GM21528 (cell line): Measurements from ENCODE around the gene HDDC3.

Experiments used
- ATAC-seq: cut with Tn5 transposase; IDR thresholded peaks from one replicate; pipeline ENCODE4 v1.9.1; 2021; ENCODE audit warnings: mild to moderate bottlenecking, moderate library complexity; ENCODE audit not compliant: unreplicated experiment, low FRiP score

HDDC3 gene

GRCh38 chr15:90954712-90955623 lies 22.6 kb upstream of the HDDC3 start, which contains the start of gene RCCD1:
RCCD1 (plus strand) TSS chr15:90954884; CDS start chr15:90956735, 1,851 bp downstream.
- ATAC-seq = peak; percentile 94

- no peak for ATAC-seq
Observed at GRCh38 chr15:90953947-90954711, 21.8 kb upstream of the HDDC3 start.

- ATAC-seq = no peak
Observed at GRCh38 chr15:90952901-90953677, 20.7 kb upstream of the HDDC3 start.

GRCh38 chr15:90950676-90951075 lies 18.3 kb upstream of the HDDC3 start:
- no peak for ATAC-seq

- no peak for ATAC-seq
Observed at GRCh38 chr15:90949979-90950675, 17.8 kb upstream of the HDDC3 start.

GRCh38 chr15:90948506-90948905 lies 16.2 kb upstream of the HDDC3 start:
- no peak for ATAC-seq

GRCh38 chr15:90947577-90948357 lies 15.4 kb upstream of the HDDC3 start:
- ATAC-seq = no peak

GRCh38 chr15:90946941-90947576 lies 14.7 kb upstream of the HDDC3 start:
- ATAC-seq = no peak

GRCh38 chr15:90946538-90946937 lies 14.2 kb upstream of the HDDC3 start:
- no peak for ATAC-seq

GRCh38 chr15:90945091-90945490 lies 12.7 kb upstream of the HDDC3 start:
- ATAC-seq = no peak

GRCh38 chr15:90942354-90943120 lies 10.2 kb upstream of the HDDC3 start:
- ATAC-seq = no peak

- no peak for ATAC-seq
Observed at GRCh38 chr15:90941038-90941437, 8.7 kb upstream of the HDDC3 start.

GRCh38 chr15:90939756-90940155 lies 7.4 kb upstream of the HDDC3 start:
- no peak for ATAC-seq

GRCh38 chr15:90938261-90938660 lies 5.9 kb upstream of the HDDC3 start:
- ATAC-seq = no peak

- no peak for ATAC-seq
Observed at GRCh38 chr15:90936823-90937222, 4.5 kb upstream of the HDDC3 start.

- ATAC-seq = peak; percentile 65
Observed at GRCh38 chr15:90934949-90935751, 2.8 kb upstream of the HDDC3 start, which contains the start of gene UNC45A. UNC45A (plus strand) TSS chr15:90935285; CDS start chr15:90935325, 40 bp downstream.

GRCh38 chr15:90934256-90934948 lies 2.1 kb upstream of the HDDC3 start:
- peak; percentile 38 for ATAC-seq
